Lower leg skin (tissue), 3 donors: Measurements from ENCODE around the gene LRRC26.

Experiments used
- CTCF ChIP-seq, 3 donors: fragments of 450-650 bp; IDR thresholded peaks; one replicate each; pipeline ENCODE4 v1.5.1; 2016; ENCODE audit warnings: antibody characterized with exemption in 3 of 3, mild to moderate bottlenecking in 3 of 3, moderate library complexity in 2 of 3
- POLR2A ChIP-seq, 2 donors: fragments of 450-650 bp; IDR thresholded peaks; one replicate each; pipeline ENCODE4 v1.6.1; 2016 to 2017; ENCODE audit warnings: antibody characterized with exemption in 2 of 2, mild to moderate bottlenecking in 1 of 2, moderate library complexity in 1 of 2

- TF ChIP-seq CTCF (IDR thresholded peaks at IDR 0.05), result no peak
- TF ChIP-seq POLR2A (IDR thresholded peaks at IDR 0.05), result no peak
These were observed 14.2 kb upstream of the LRRC26 start for GRCh38 chr9:137183980-137184595.
